Measurements from ENCODE around the gene GRB10.

Gene GRB10

GRCh38 chr7:50662041-50662694, 120.5 kb downstream of the GRB10 start:
- no peak overlapping the region for H3K4me3 ChIP-seq (ENCODE audit: low read depth, low read length)
- TF ChIP-seq CTCF (IDR thresholded peaks at IDR 0.05; ENCODE audit: borderline replicate concordance, insufficient read depth, low read depth, low read length) = no peak

- H3K4me3 ChIP-seq (ENCODE audit: low read depth, low read length) = no peak overlapping the region
- no peak for TF ChIP-seq CTCF (IDR thresholded peaks at IDR 0.05; ENCODE audit: borderline replicate concordance, insufficient read depth, low read depth, low read length)
Observed at GRCh38 chr7:50661345-50662040, 121.2 kb downstream of the GRB10 start.

GRCh38 chr7:50660830-50661175, 121.9 kb downstream of the GRB10 start:
- no peak for TF ChIP-seq CTCF (IDR thresholded peaks at IDR 0.05; ENCODE audit: borderline replicate concordance, insufficient read depth, low read depth, low read length)
- no peak overlapping the region for H3K4me3 ChIP-seq (ENCODE audit: low read depth, low read length)

GRCh38 chr7:50660040-50660829, 122.5 kb downstream of the GRB10 start:
- H3K4me3 ChIP-seq (ENCODE audit: low read depth, low read length) = no peak overlapping the region
- no peak for TF ChIP-seq CTCF (IDR thresholded peaks at IDR 0.05; ENCODE audit: borderline replicate concordance, insufficient read depth, low read depth, low read length)

GRCh38 chr7:50659329-50659965, 123.2 kb downstream of the GRB10 start:
- TF ChIP-seq CTCF (IDR thresholded peaks at IDR 0.05; ENCODE audit: borderline replicate concordance, insufficient read depth, low read depth, low read length) = no peak
- no peak overlapping the region for H3K4me3 ChIP-seq (ENCODE audit: low read depth, low read length)

- no peak for TF ChIP-seq CTCF (IDR thresholded peaks at IDR 0.05; ENCODE audit: borderline replicate concordance, insufficient read depth, low read depth, low read length)
- no peak overlapping the region for H3K4me3 ChIP-seq (ENCODE audit: low read depth, low read length)
Observed at GRCh38 chr7:50658696-50659095, 124.0 kb downstream of the GRB10 start.
